Measurements from ENCODE around the gene SEPTIN8.

- TF ChIP-seq TAF1 (IDR thresholded peaks at IDR 0.05; ENCODE audit: low read depth, low read length), result no peak
- no peak for TF ChIP-seq POLR2A (IDR thresholded peaks at IDR 0.05; ENCODE audit: low read depth, low read length)
- no peak for TF ChIP-seq POLR2AphosphoS5 (IDR thresholded peaks at IDR 0.05; ENCODE audit: low read depth, low read length)
Observed at GRCh38 chr5:132812781-132813598, 36.0 kb upstream of the SEPTIN8 start, which contains the start of gene SOWAHA.
